NCI-H128 (cell line): Measurements from ENCODE around the gene NXPE3.

Experiments used
- DNase-seq: peaks from one replicate; lab custom pipeline; 2025; ENCODE audit not compliant: unreplicated experiment; lab: John Stamatoyannopoulos, UW

Gene NXPE3

GRCh38 chr3:101802179-101802578 lies 23.2 kb downstream of the NXPE3 start:
- DNase-seq, result no peak

GRCh38 chr3:101803173-101803782 lies 24.3 kb downstream of the NXPE3 start:
- DNase-seq, result peak; percentile 35

GRCh38 chr3:101803939-101804338 lies 24.9 kb downstream of the NXPE3 start:
- no peak for DNase-seq

- DNase-seq, result no peak
Observed at GRCh38 chr3:101806491-101806890, 27.5 kb downstream of the NXPE3 start.

- DNase-seq, result no peak
Observed at GRCh38 chr3:101807888-101808287, 28.9 kb downstream of the NXPE3 start.

- no peak for DNase-seq
Observed at GRCh38 chr3:101809178-101810021, 30.4 kb downstream of the NXPE3 start.

GRCh38 chr3:101810022-101810418 lies 31.0 kb downstream of the NXPE3 start:
- no peak for DNase-seq

- DNase-seq, result no peak
Observed at GRCh38 chr3:101811875-101812274, 32.9 kb downstream of the NXPE3 start.

- DNase-seq, result no peak
Observed at GRCh38 chr3:101812895-101813294, 33.9 kb downstream of the NXPE3 start.

- no peak for DNase-seq
Observed at GRCh38 chr3:101813817-101814440, 34.9 kb downstream of the NXPE3 start.

- DNase-seq, result no peak
Observed at GRCh38 chr3:101814835-101815234, 35.8 kb downstream of the NXPE3 start.

GRCh38 chr3:101816215-101817149 lies 37.5 kb downstream of the NXPE3 start:
- no peak for DNase-seq

- no peak for DNase-seq
Observed at GRCh38 chr3:101817992-101818391, 39.0 kb downstream of the NXPE3 start.

GRCh38 chr3:101819649-101820206 lies 40.7 kb downstream of the NXPE3 start:
- no peak for DNase-seq

GRCh38 chr3:101821503-101821902 lies 42.5 kb downstream of the NXPE3 start:
- no peak for DNase-seq

- DNase-seq, result no peak
Observed at GRCh38 chr3:101823525-101823924, 44.5 kb downstream of the NXPE3 start.

- DNase-seq, result no peak
Observed at GRCh38 chr3:101824702-101825101, 45.7 kb downstream of the NXPE3 start.

GRCh38 chr3:101825904-101826445 lies 47.0 kb downstream of the NXPE3 start:
- DNase-seq, result no peak

- no peak for DNase-seq
Observed at GRCh38 chr3:101827211-101828174, 48.5 kb downstream of the NXPE3 start.
